Renal cortical epithelial cell (primary cell): ENCODE results near the gene THRSP. TPM values are rescaled to one million over a fixed set of nuclear protein-coding genes. Genes with fewer than 3 reads are reported as not detected.
A peak's percentile ranks its signal among the peaks of the same experiment; 100 is the strongest.
"Not testable (repeated sequence)": the region's sequence is repeated elsewhere in the genome, so short reads cannot be mapped to it uniquely, and the experiment has no call there.

Experiments
- DNase-seq: peaks from one replicate; pipeline ENCODE4 v3.0.0-alpha.2; 2011; ENCODE audit warnings: low read depth
- total RNA-seq: library from RNA; depleted of rRNA; stranded (reverse); fragments of >200 nt; gene quantifications from 2 replicates; pipeline ENCODE4 v1.2.3, GENCODE V29; 2014

THRSP gene
- total RNA-seq = not detected in 2 replicates

- DNase-seq = peak; percentile 43
Measured at GRCh38 chr11:78063440-78064181, at the start of gene THRSP. THRSP (plus strand) TSS chr11:78063861; CDS start chr11:78063882, 21 bp downstream.

GRCh38 chr11:78014937-78015520 lies 48.6 kb upstream of the THRSP start:
- not testable (repeated sequence) for DNase-seq

- no peak for DNase-seq
Measured at GRCh38 chr11:78015878-78016277, 47.8 kb upstream of the THRSP start.

- peak; percentile 91 for DNase-seq
Measured at GRCh38 chr11:78019808-78020207, 43.9 kb upstream of the THRSP start.

- no peak for DNase-seq
Measured at GRCh38 chr11:78020246-78020645, 43.4 kb upstream of the THRSP start.

- no peak for DNase-seq
Measured at GRCh38 chr11:78021611-78022010, 42.0 kb upstream of the THRSP start.

GRCh38 chr11:78022397-78023396 lies 41.0 kb upstream of the THRSP start, which contains the start of gene KCTD14:
KCTD14 (minus strand) TSS chr11:78023276; CDS start chr11:78023249, 27 bp downstream.
- no peak for DNase-seq

GRCh38 chr11:78023426-78023825 lies 40.2 kb upstream of the THRSP start:
- no peak for DNase-seq

- DNase-seq = no peak
Measured at GRCh38 chr11:78025378-78025777, 38.3 kb upstream of the THRSP start.

GRCh38 chr11:78027759-78028158 lies 35.9 kb upstream of the THRSP start:
- no peak for DNase-seq

GRCh38 chr11:78028423-78028822 lies 35.2 kb upstream of the THRSP start:
- not testable (repeated sequence) for DNase-seq

- peak; percentile 68 for DNase-seq
Measured at GRCh38 chr11:78030429-78031325, 33.0 kb upstream of the THRSP start.

GRCh38 chr11:78031629-78032028 lies 32.0 kb upstream of the THRSP start:
- no peak for DNase-seq

- DNase-seq = no peak
Measured at GRCh38 chr11:78032090-78032489, 31.6 kb upstream of the THRSP start.

GRCh38 chr11:78033040-78033439 lies 30.6 kb upstream of the THRSP start:
- DNase-seq = no peak

GRCh38 chr11:78034623-78035022 lies 29.0 kb upstream of the THRSP start:
- DNase-seq = no peak

GRCh38 chr11:78036313-78036712 lies 27.3 kb upstream of the THRSP start:
- no peak for DNase-seq

GRCh38 chr11:78037056-78037455 lies 26.6 kb upstream of the THRSP start:
- DNase-seq = no peak

- DNase-seq = no peak
Measured at GRCh38 chr11:78037825-78038620, 25.6 kb upstream of the THRSP start.

- DNase-seq = peak; percentile 67
Measured at GRCh38 chr11:78038697-78039313, 24.9 kb upstream of the THRSP start.
